ENCODE measurements around the gene TPSG1.

The TPSG1 gene

DNA sequence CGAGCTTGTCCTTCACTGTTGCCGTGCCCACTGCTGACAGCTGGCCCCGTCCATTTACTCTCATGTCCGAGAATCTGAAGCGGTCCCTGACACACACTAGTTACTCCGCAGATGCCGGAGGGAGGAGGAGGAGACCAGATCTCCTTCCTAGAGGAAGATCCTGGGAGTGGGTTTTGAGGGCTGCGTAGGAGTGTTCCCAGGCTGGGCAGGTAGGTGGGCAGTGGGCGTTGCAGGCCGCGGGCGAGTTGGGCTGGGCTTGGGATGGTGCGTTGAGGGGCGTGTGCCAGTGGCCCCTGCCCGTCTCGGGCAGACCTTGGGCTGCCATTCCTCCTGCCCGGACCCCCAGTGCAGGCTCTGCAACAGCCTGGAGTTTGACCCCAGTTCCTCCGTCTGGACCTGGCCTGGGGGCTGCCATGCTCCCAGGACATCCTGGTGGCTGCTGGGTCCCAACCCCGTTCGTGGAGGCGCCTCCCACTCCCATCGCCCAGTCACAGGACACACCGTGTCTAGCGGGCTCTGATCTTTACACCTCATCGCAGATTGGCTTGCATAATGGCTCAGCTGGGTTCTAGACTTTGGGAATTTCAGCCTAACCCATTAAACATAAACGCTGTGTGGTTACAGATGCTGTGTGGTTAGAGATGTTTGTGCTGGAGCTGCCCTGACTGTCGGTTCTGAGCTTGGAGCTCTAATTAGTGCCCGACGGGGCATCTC, 49.3 kb downstream of the TPSG1 start:
- peaks cover 0 to 59% (median 20%) of the 10 kb centered on the region in 4 donors for H3K4me1 ChIP-seq
- H3K9me3 ChIP-seq: no peaks in the 10 kb centered on the region
- no peaks in the 10 kb centered on the region for H3K27me3 ChIP-seq
- TF ChIP-seq CTCF (IDR thresholded peaks at IDR 0.05): no peak
- no peak overlapping the region for H3K4me3 ChIP-seq
- intact Hi-C loops (cut with DNase I; ENCODE audit: low total_unique reads): no loop called here
- H3K27ac ChIP-seq: peak overlapping the region in 1 of 2 donors; percentile 94
- no peak for DNase-seq
- peaks cover 0 to 3% (median 0%) of the 10 kb centered on the region in 3 donors for H3K36me3 ChIP-seq

DNA sequence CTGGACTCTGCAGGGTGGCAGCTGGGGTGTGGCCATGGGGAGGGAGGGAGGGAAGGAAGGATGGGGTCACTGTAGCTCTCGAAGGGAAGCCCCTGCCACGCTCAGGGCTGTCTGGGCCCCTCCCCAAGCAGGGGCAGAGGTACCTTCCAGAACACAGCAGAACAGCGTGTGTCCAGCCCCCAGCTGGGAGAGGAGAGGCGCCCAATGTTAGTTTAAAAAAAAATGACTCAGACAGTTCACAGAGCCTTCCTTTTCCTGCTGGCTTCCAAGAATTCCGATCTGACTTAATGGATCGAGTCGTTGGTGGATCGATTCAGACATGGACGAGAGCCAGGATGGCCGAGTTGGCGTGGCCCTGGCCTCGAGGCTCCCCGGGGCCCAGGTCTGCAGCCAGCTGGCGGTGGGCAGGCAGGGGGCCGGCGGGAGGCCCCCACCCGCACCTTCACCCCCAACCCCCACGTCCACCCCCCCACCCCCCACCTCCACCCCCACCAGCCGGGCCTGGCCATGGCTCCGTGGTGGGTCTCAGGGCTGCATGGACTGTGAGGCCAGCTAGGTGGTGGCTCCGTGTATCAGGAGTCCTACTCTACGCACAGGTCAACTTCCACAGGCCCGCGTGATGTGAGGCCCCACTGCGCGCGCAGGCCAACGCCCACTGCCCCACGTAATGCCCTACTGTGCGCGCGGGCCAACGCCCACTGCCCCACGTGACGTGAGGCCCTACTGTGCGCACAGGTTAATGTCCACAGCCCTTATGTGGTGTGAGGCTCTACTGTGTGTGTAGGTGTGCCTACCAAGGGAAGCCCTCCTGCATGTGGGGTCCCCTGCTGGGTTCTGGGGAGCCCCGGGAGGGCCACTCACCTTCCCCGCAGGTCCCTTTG, 50.4 kb downstream of the TPSG1 start:
- no peak for TF ChIP-seq CTCF (IDR thresholded peaks at IDR 0.05)
- no peaks in the 10 kb centered on the region for H3K9me3 ChIP-seq
- H3K36me3 ChIP-seq: peaks cover 0 to 3% (median 0%) of the 10 kb centered on the region in 3 donors
- H3K4me1 ChIP-seq: peaks cover 0 to 59% (median 21%) of the 10 kb centered on the region in 4 donors
- H3K27me3 ChIP-seq: no peaks in the 10 kb centered on the region
- H3K4me3 ChIP-seq: no peak overlapping the region
- intact Hi-C loops (cut with DNase I; ENCODE audit: low total_unique reads): no loop called here
- H3K27ac ChIP-seq: peak overlapping the region in 1 of 2 donors; percentile 45
- no peak for DNase-seq

DNA sequence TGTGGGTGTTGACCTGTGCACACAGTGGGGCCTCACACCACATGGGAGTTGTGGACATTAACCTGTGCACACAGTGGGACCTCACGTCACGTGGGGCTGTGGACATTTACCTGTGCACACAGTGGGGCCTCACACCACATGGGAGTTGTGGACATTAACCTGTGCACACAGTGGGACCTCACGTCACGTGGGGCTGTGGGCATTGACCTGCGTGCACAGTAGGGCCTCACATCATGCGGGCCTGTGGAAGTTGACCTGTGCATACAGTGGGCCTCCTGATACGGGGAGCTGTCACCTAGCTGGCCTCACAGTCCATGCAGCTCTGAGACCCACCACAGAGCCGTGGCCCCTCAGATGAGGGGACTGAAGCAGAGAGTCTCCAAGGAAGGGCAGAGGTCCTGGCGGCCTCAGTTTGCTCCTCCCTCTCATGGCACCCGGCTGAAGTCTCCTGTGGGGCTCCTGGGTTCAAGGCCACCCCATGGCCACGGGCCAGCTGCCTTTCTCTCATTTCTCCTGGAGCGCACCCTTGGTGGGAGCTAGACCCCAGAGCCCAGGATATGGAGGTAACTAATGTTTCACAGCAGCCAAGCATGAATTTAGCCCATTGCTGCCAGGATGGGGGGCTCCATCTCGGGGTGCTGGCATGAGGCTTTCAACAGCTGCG, 51.1 kb downstream of the TPSG1 start:
- Histone ChIP-seq H3K4me1 (peaks cover 2 to 59% (median 29%) of the 10 kb centered on the region in 4 donors), H3K27me3 (no peaks in the 10 kb centered on the region), H3K27ac (peak overlapping the region in 1 of 2 donors; percentile 45), H3K9me3 (no peaks in the 10 kb centered on the region), H3K36me3 (peaks cover 0 to 3% (median 0%) of the 10 kb centered on the region in 3 donors), H3K4me3 (no peak overlapping the region)
- TF ChIP-seq CTCF (IDR thresholded peaks at IDR 0.05): no peak
- intact Hi-C loops (cut with DNase I; ENCODE audit: low total_unique reads): no loop called here
- DNase-seq: no peak

DNA sequence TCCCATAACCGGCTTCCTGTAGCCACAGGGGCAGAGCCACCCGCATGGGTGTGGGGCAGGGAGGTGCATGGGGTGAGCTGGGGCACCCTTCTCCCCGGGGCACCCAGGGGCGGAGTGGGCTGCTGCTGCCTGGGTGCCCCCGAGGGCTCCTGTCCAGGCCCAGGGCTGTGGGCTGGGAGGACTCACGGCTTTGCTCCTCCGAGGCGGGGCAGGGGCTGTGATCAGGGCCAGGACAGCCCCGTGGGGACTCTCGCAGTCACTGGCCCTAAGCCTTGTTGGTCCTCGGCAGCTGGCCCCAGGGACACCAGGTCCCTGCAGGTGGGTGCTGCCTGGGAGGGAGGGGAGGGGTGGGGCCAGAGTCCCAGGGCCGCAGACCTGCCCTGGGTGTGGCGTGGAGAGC, 52.4 kb downstream of the TPSG1 start:
- peak overlapping the region in 1 of 2 donors; percentile 77 for H3K27ac ChIP-seq
- no peak for TF ChIP-seq CTCF (IDR thresholded peaks at IDR 0.05)
- no peaks in the 10 kb centered on the region for H3K9me3 ChIP-seq
- no peaks in the 10 kb centered on the region for H3K27me3 ChIP-seq
- no peak overlapping the region for H3K4me3 ChIP-seq
- intact Hi-C loops (cut with DNase I; ENCODE audit: low total_unique reads): no loop called here
- no peak for DNase-seq
- peaks cover 0 to 3% (median 0%) of the 10 kb centered on the region in 3 donors for H3K36me3 ChIP-seq
- peaks cover 6 to 64% (median 39%) of the 10 kb centered on the region in 4 donors for H3K4me1 ChIP-seq

DNA sequence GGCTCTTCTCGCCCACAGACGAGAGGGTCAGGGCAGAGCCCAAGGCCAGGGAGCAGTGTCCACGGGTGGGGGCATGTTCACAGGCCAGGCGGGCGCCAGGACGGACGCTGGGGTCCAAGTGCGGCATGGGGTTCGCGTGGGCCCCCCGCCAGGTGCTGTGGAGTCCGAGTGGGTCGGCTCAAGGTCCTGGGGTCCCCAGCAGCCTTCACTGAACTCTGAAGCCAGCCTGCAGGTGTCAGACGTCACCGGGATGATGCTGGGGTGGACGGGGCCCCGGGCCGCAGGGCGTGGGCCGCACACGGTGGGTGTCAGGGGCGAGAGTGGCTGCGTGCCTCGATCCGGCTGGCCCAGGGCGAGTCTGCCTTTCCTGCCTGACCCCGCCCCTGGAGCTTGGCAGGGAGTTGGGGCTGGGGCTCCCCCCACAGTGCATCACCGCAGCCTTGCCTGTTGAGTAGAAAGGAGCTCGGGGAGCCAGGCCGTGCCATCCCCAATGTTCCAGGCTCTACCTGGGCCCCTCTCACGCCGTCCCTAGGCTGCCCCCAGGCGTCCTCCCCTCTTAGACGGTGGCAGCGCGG, 53.1 kb downstream of the TPSG1 start:
- intact Hi-C loops (cut with DNase I; ENCODE audit: low total_unique reads): no loop called here
- peaks cover 6 to 65% (median 39%) of the 10 kb centered on the region in 4 donors for H3K4me1 ChIP-seq
- peaks cover 0 to 5% (median 1%) of the 10 kb centered on the region in 3 donors for H3K36me3 ChIP-seq
- no peaks in the 10 kb centered on the region for H3K9me3 ChIP-seq
- no peak for TF ChIP-seq CTCF (IDR thresholded peaks at IDR 0.05)
- no peaks in the 10 kb centered on the region for H3K27me3 ChIP-seq
- DNase-seq: no peak
- no peak overlapping the region for H3K4me3 ChIP-seq
- peak overlapping the region; percentile 71 to 77 for H3K27ac ChIP-seq

Data from tibial artery (tissue), 4 donors.